Measurements from ENCODE around the gene MRPL40. TPM values are rescaled to one million over a fixed set of nuclear protein-coding genes. Genes with fewer than 3 reads are reported as not detected.

Gene MRPL40
- total and polyA plus RNA-seq, 2 donors (not counting 1 experiment from before 2014, with no cell fraction given): 12.5 to 21.9 TPM

GRCh38 chr22:19472233-19472632 lies 39.9 kb downstream of the MRPL40 start:
- Mint-ChIP-seq H3K27me3 (no peaks in the 10 kb centered on the region), H3K27ac (no peak overlapping the region), H3K4me3 (no peak overlapping the region), H3K9me3 (ENCODE audit: insufficient read depth) (no peaks in the 10 kb centered on the region), H3K4me1 (peaks cover 4% of the 10 kb centered on the region)
- DNase-seq (no peak), ATAC-seq (ENCODE audit: low read depth) (no peak)
- ChIA-PET POLR2A (no interaction called here), CTCF (no interaction called here)
- H3K9ac ChIP-seq (ENCODE audit: low read length): no peak overlapping the region
- intact Hi-C loops (cut with micrococcal nuclease): no loop called here
- no peak overlapping the region for H3K27ac ChIP-seq (ENCODE audit: low read length in 2 of 2)
- H2AFZ ChIP-seq (ENCODE audit: insufficient read depth, low read depth, low read length, poor library complexity, severe bottlenecking): no peak overlapping the region
- H3K36me3 ChIP-seq (replicated peaks in 1 of 2; ENCODE audit: control extremely low read depth in 1 of 2, control insufficient read depth in 1 of 2, extremely low read depth in 1 of 2, insufficient read depth in 2 of 2, low read length in 1 of 2): peaks cover 6 to 79% of the 10 kb centered on the region in 2 experiments
- H3K4me1 ChIP-seq (ENCODE audit: control insufficient read depth in 2 of 2, insufficient read depth in 2 of 2, low read length in 2 of 2): peaks cover under 1 to 2% of the 10 kb centered on the region in 2 donors
- H3K27me3 ChIP-seq (replicated peaks in 1 of 4; ENCODE audit: control extremely low read depth in 1 of 4, control insufficient read depth in 3 of 4, insufficient read depth in 4 of 4, low read length in 3 of 4): no peaks in the 10 kb centered on the region
- no peaks in the 10 kb centered on the region for H3K9me3 ChIP-seq (ENCODE audit: control extremely low read depth in 1 of 3, control insufficient read depth in 2 of 3, insufficient read depth in 1 of 3, low read length in 2 of 3)
- WGBS (ENCODE audit: insufficient coverage): 97% methylated on average over 8 of the region's 8 CpGs
- H3K79me2 ChIP-seq (ENCODE audit: control insufficient read depth, insufficient read depth, low read length): peaks cover 61% of the 10 kb centered on the region
- H3K4me3 ChIP-seq (ENCODE audit: control extremely low read depth in 1 of 5, extremely low read depth in 1 of 5, insufficient read depth in 1 of 5, low read depth in 2 of 5, low read length in 4 of 5): no peak overlapping the region
- no peak overlapping the region for H3K4me2 ChIP-seq (replicated peaks; ENCODE audit: low read depth, low read length, poor library complexity, severe bottlenecking)
- TF ChIP-seq CTCF (IDR thresholded peaks at IDR 0.05) (no peak), EZH2 (IDR thresholded peaks at IDR 0.05; ENCODE audit: borderline replicate concordance, insufficient read depth, low read depth, low read length, poor library complexity, severe bottlenecking) (no peak)
- H4K20me1 ChIP-seq (ENCODE audit: control insufficient read depth, insufficient read depth, low read length, poor library complexity, severe bottlenecking): peaks cover 35% of the 10 kb centered on the region

DNA sequence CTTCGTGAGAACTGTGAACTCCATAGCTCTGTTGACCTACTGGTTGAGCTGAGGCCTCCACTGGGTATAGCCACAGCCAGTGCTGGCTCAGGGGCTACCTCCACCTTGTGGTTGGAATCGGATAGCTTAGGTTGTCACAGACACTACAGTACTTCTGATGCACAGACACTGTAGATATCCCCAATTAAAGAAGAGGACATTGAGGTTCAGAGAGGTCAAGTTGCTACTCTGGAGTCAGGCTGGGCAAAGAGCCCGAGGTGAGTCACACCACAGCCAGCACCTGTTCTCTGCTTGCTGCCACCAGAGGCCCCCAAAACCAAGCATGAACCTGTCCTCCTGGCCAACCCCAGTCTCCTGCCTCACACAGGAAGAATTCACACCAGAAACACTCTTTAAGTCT lies 41.2 kb downstream of the MRPL40 start:
- Histone ChIP-seq H3K9me3 (ENCODE audit: control extremely low read depth in 1 of 3, control insufficient read depth in 2 of 3, insufficient read depth in 1 of 3, low read length in 2 of 3) (no peaks in the 10 kb centered on the region), H3K27me3 (replicated peaks in 1 of 4; ENCODE audit: control extremely low read depth in 1 of 4, control insufficient read depth in 3 of 4, insufficient read depth in 4 of 4, low read length in 3 of 4) (no peaks in the 10 kb centered on the region), H3K36me3 (replicated peaks in 1 of 2; ENCODE audit: control extremely low read depth in 1 of 2, control insufficient read depth in 1 of 2, extremely low read depth in 1 of 2, insufficient read depth in 2 of 2, low read length in 1 of 2) (peaks cover 4 to 65% of the 10 kb centered on the region in 2 experiments), H3K9ac (ENCODE audit: low read length) (no peak overlapping the region), H3K4me1 (ENCODE audit: control insufficient read depth in 2 of 2, insufficient read depth in 2 of 2, low read length in 2 of 2) (peaks cover 12 to 14% of the 10 kb centered on the region in 2 donors), H2AFZ (ENCODE audit: insufficient read depth, low read depth, low read length, poor library complexity, severe bottlenecking) (no peak overlapping the region), H4K20me1 (ENCODE audit: control insufficient read depth, insufficient read depth, low read length, poor library complexity, severe bottlenecking) (peaks cover 35% of the 10 kb centered on the region), H3K79me2 (ENCODE audit: control insufficient read depth, insufficient read depth, low read length) (peaks cover 75% of the 10 kb centered on the region), H3K4me2 (replicated peaks; ENCODE audit: low read depth, low read length, poor library complexity, severe bottlenecking) (no peak overlapping the region), H3K4me3 (ENCODE audit: control extremely low read depth in 1 of 5, extremely low read depth in 1 of 5, insufficient read depth in 1 of 5, low read depth in 2 of 5, low read length in 4 of 5) (no peak overlapping the region), H3K27ac (ENCODE audit: low read length in 2 of 2) (no peak overlapping the region)
- peaks cover 17% of the 10 kb centered on the region for H3K4me1 Mint-ChIP-seq
- ChIA-PET CTCF (interaction anchor here (1.1 to 2.4 kb wide), 4 partner anchors 156 to 294 kb away, joined by 3 to 13 read pairs (median 3); no protein-coding TSS in a partner anchor), POLR2A (no interaction called here)
- H3K27ac Mint-ChIP-seq: no peak overlapping the region
- DNase-seq (no peak), ATAC-seq (ENCODE audit: low read depth) (no peak)
- 77% methylated on average over 3 of the region's 3 CpGs for WGBS (ENCODE audit: insufficient coverage)
- TF ChIP-seq EZH2 (IDR thresholded peaks at IDR 0.05; ENCODE audit: borderline replicate concordance, insufficient read depth, low read depth, low read length, poor library complexity, severe bottlenecking) (no peak), CTCF (IDR thresholded peaks at IDR 0.05) (no peak)
- no peaks in the 10 kb centered on the region for H3K27me3 Mint-ChIP-seq
- H3K4me3 Mint-ChIP-seq: no peak overlapping the region
- intact Hi-C loops (cut with micrococcal nuclease): no loop called here
- no peaks in the 10 kb centered on the region for H3K9me3 Mint-ChIP-seq (ENCODE audit: insufficient read depth)
